HG02884 (cell line): ENCODE data around the gene MSANTD1.

ENCODE experiments used
- ATAC-seq: cut with Tn5 transposase; IDR thresholded peaks from one replicate; pipeline ENCODE4 v1.9.1; 2021; ENCODE audit warnings: mild to moderate bottlenecking, moderate library complexity; ENCODE audit not compliant: unreplicated experiment

MSANTD1 gene

GRCh38 chr4:3261411-3262207 lies 12.7 kb downstream of the MSANTD1 start:
- no peak for ATAC-seq

GRCh38 chr4:3262208-3263052 lies 13.5 kb downstream of the MSANTD1 start:
- ATAC-seq = no peak

GRCh38 chr4:3263053-3263875 lies 14.3 kb downstream of the MSANTD1 start:
- no peak for ATAC-seq

GRCh38 chr4:3263876-3264193 lies 14.9 kb downstream of the MSANTD1 start:
- no peak for ATAC-seq

- no peak for ATAC-seq
These were observed 17.1 kb downstream of the MSANTD1 start for GRCh38 chr4:3266076-3266475.

- ATAC-seq = no peak
These were observed 18.8 kb downstream of the MSANTD1 start for GRCh38 chr4:3267576-3268394.

GRCh38 chr4:3268395-3269104 lies 19.6 kb downstream of the MSANTD1 start:
- ATAC-seq = no peak

- no peak for ATAC-seq
These were observed 20.4 kb downstream of the MSANTD1 start for GRCh38 chr4:3269105-3269927.

- ATAC-seq = no peak
These were observed 21.1 kb downstream of the MSANTD1 start for GRCh38 chr4:3269991-3270611.

- ATAC-seq = no peak
These were observed 22.2 kb downstream of the MSANTD1 start for GRCh38 chr4:3271131-3271530.

- ATAC-seq = no peak
These were observed 28.0 kb downstream of the MSANTD1 start for GRCh38 chr4:3276986-3277385.

- ATAC-seq = no peak
These were observed 31.5 kb downstream of the MSANTD1 start for GRCh38 chr4:3280466-3280865.

- no peak for ATAC-seq
These were observed 34.5 kb downstream of the MSANTD1 start for GRCh38 chr4:3283483-3283882.

GRCh38 chr4:3283916-3284315 lies 35.0 kb downstream of the MSANTD1 start:
- no peak for ATAC-seq

GRCh38 chr4:3284734-3285557 lies 36.0 kb downstream of the MSANTD1 start:
- ATAC-seq = no peak

GRCh38 chr4:3285558-3286334 lies 36.8 kb downstream of the MSANTD1 start:
- peak; percentile 91 for ATAC-seq
